K562 (cell line): ENCODE results near the gene WDR62.

Experiments
- ARID3A ChIP-seq: IDR thresholded peaks from 2 replicates; pipeline ENCODE4 v1.6.1; 2012; ENCODE audit warnings: low read depth, low read length, improper control_type of control experiment, borderline replicate concordance
- BACH1 ChIP-seq: fragments of 200-800 bp; sonication (Bioruptor generic); IDR thresholded peaks from 2 replicates; pipeline ENCODE4 v1.6.1; 2016; ENCODE audit warnings: missing genetic modification characterization, missing compliant biosample characterization
- HMG20A ChIP-seq: fragments of 450-650 bp; formaldehyde crosslinking; conservative IDR thresholded peaks from 2 replicates; pipeline ENCODE4 v1.4.0; 2020; ENCODE audit warnings: mild to moderate bottlenecking, mixed read lengths
- SIRT6 ChIP-seq: IDR thresholded peaks from one replicate; pipeline ENCODE4 v1.6.1; 2012; ENCODE audit warnings: low read depth, mild to moderate bottlenecking, control low read depth, inconsistent platforms, low read length, moderate library complexity
- SIX5 ChIP-seq, 2 experiments: IDR thresholded peaks; 2 replicates each; pipeline ENCODE4 v1.6.1; 2011; ENCODE audit warnings: low read length in 2 of 2, borderline replicate concordance in 1 of 2, low read depth in 1 of 2, mild to moderate bottlenecking in 1 of 2, moderate library complexity in 1 of 2; ENCODE audit not compliant: insufficient read depth in 1 of 2
- SMAD4 ChIP-seq: fragments of 250-450 bp; sonication (Bioruptor Pico); conservative IDR thresholded peaks from 2 replicates; pipeline ENCODE4 v1.8.0; 2021; ENCODE audit warnings: inconsistent platforms, mild to moderate bottlenecking, moderate library complexity
- TEAD4 ChIP-seq, 2 experiments: sonication (generic) in 1 of 2; formaldehyde crosslinking in 1 of 2; IDR thresholded peaks; 2 replicates each; pipeline versions ENCODE4 v1.6.1 to v1.8.0; 2012 to 2022; ENCODE audit warnings: borderline replicate concordance in 1 of 2, inconsistent platforms in 1 of 2, low read length in 1 of 2, mild to moderate bottlenecking in 1 of 2, missing genetic modification reagents in 1 of 2
- TSHZ1 ChIP-seq: fragments of 250-450 bp; sonication (Bioruptor Pico); IDR thresholded peaks from 2 replicates; pipeline ENCODE4 v1.4.0; 2020; ENCODE audit warnings: mild to moderate bottlenecking, moderate library complexity
- ZNF121 ChIP-seq: sonication (generic); formaldehyde crosslinking; conservative IDR thresholded peaks from 2 replicates; pipeline ENCODE4 v1.8.0; 2022; ENCODE audit warnings: missing genetic modification reagents
- ZNF274 ChIP-seq: IDR thresholded peaks from 2 replicates; pipeline ENCODE4 v1.6.1; 2011; ENCODE audit warnings: low read depth, mild to moderate bottlenecking, low read length, moderate library complexity, borderline replicate concordance

- no peak for TF ChIP-seq TEAD4 (IDR thresholded peaks at IDR 0.05; ENCODE audit: low read length)
- TF ChIP-seq TEAD4 (CRISPR knock-in tag; IDR thresholded peaks at IDR 0.05; ENCODE audit: borderline replicate concordance) = no peak
- no peak for TF ChIP-seq SMAD4 (CRISPR knock-in tag)
- no peak for TF ChIP-seq ZNF274
- TF ChIP-seq SIRT6 = no peak
- no peak for TF ChIP-seq SIX5 (IDR thresholded peaks at IDR 0.05; ENCODE audit: borderline replicate concordance in 1 of 2, insufficient read depth in 1 of 2, low read depth in 1 of 2, low read length in 2 of 2)
- TF ChIP-seq TSHZ1 = no peak
- no peak for TF ChIP-seq HMG20A (CRISPR knock-in tag)
- no peak for TF ChIP-seq BACH1 (tag)
- TF ChIP-seq ARID3A = no peak
- no peak for TF ChIP-seq ZNF121 (CRISPR knock-in tag)
These were observed 61.0 kb downstream of the WDR62 start, which contains the start of gene TBCB for GRCh38 chr19:36115453-36116343.
